Adrenal gland (tissue), 5 donors: ENCODE measurements around the gene QKI.

Source experiments
- POLR2A ChIP-seq, 2 donors: fragments of 450-650 bp; IDR thresholded peaks; one replicate each; pipeline ENCODE4 v1.6.1; 2017; ENCODE audit warnings: antibody characterized with exemption in 2 of 2, mild to moderate bottlenecking in 2 of 2, moderate library complexity in 1 of 2
- TF ChIP-seq, protein P1 (sequence below), 6 experiments: fragments of 450-650 bp in 4 of 6; fragments of 200-600 bp in 2 of 6; sonication (generic) in 1 of 6; IDR thresholded peaks; 1 replicate in 5 of 6; 2 replicates in 1 of 6; pipeline versions ENCODE4 v1.5.1 to v1.8.0; 2016 to 2021; ENCODE audit warnings: antibody characterized with exemption in 6 of 6, mild to moderate bottlenecking in 2 of 6, moderate library complexity in 1 of 6
- donor health status: DM: no; HTN: no; CAD: no.

DNA sequence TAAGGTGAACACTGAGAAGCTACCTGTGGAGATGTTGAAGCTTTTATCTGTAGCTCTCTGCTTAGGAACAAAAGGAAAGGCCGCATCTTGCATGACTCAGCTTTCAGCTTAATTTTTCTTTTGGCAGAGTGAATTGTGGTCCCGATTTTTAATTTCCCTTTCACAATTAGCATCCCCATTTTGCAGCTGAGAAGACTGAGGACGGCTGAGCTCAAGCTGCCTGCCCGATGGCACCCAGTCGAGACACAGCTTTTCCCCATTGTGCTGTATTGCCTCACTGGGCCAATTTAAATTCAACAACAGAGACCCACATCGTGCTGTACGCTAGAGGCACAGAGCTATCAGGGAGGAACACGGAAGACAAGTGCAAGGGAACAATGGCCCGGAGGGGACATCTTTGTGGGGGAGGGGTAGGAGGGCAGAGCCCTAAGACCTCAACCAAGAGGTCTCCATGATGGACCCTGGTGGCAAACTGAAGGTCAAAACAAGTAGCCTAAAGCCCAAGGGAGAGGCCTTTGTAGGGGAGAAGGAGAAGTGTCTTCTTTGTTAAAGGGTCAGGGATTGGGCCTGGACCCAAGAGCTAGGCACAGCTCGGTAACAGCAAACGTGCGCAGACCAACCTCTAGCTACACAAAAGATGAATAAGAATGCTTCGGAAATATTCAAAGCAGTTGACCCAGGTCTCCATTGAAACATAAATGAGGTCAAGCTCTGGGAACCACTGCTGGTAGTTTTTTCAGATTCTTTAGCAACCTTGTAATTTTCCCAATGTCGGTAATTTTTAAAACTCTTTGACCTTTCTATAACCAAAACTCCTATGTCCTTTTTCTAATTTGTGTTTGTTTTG, 13.3 kb upstream of the QKI start:
- TF ChIP-seq, protein P1, sequence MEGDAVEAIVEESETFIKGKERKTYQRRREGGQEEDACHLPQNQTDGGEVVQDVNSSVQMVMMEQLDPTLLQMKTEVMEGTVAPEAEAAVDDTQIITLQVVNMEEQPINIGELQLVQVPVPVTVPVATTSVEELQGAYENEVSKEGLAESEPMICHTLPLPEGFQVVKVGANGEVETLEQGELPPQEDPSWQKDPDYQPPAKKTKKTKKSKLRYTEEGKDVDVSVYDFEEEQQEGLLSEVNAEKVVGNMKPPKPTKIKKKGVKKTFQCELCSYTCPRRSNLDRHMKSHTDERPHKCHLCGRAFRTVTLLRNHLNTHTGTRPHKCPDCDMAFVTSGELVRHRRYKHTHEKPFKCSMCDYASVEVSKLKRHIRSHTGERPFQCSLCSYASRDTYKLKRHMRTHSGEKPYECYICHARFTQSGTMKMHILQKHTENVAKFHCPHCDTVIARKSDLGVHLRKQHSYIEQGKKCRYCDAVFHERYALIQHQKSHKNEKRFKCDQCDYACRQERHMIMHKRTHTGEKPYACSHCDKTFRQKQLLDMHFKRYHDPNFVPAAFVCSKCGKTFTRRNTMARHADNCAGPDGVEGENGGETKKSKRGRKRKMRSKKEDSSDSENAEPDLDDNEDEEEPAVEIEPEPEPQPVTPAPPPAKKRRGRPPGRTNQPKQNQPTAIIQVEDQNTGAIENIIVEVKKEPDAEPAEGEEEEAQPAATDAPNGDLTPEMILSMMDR (IDR thresholded peaks at IDR 0.05), result no peak
- TF ChIP-seq POLR2A (IDR thresholded peaks at IDR 0.05), result no peak
